SKM-1 treated with dmso at 0.1 percent for 144 hours (cell line): ENCODE measurements around the gene MKLN1.
"Not testable (repeated sequence)": the region's sequence is repeated elsewhere in the genome, so short reads cannot be mapped to it uniquely, and the experiment has no call there.

Experiments used
- DNase-seq: peaks from one replicate; lab custom pipeline; 2025; ENCODE audit not compliant: unreplicated experiment; lab: John Stamatoyannopoulos, UW

The MKLN1 gene

GRCh38 chr7:131388126-131388525, 60.5 kb downstream of the MKLN1 start:
- DNase-seq = no peak

GRCh38 chr7:131390275-131390674, 62.6 kb downstream of the MKLN1 start:
- DNase-seq = no peak

- DNase-seq = no peak
Measured at GRCh38 chr7:131391145-131391544, 63.5 kb downstream of the MKLN1 start.

- DNase-seq = no peak
Measured at GRCh38 chr7:131400681-131401176, 73.1 kb downstream of the MKLN1 start.

GRCh38 chr7:131401194-131401593, 73.5 kb downstream of the MKLN1 start:
- DNase-seq = no peak

GRCh38 chr7:131403322-131403721, 75.6 kb downstream of the MKLN1 start:
- no peak for DNase-seq

- no peak for DNase-seq
Measured at GRCh38 chr7:131404226-131404911, 76.7 kb downstream of the MKLN1 start.

GRCh38 chr7:131409129-131409766, 81.6 kb downstream of the MKLN1 start:
- no peak for DNase-seq

GRCh38 chr7:131412031-131412430, 84.4 kb downstream of the MKLN1 start:
- DNase-seq = no peak

- DNase-seq = no peak
Measured at GRCh38 chr7:131413711-131414110, 86.0 kb downstream of the MKLN1 start.

- peak; percentile 3 for DNase-seq
Measured at GRCh38 chr7:131424219-131424822, 96.6 kb downstream of the MKLN1 start.

- DNase-seq = no peak
Measured at GRCh38 chr7:131425992-131426391, 98.3 kb downstream of the MKLN1 start.

GRCh38 chr7:131430826-131431225, 103.2 kb downstream of the MKLN1 start:
- DNase-seq = not testable (repeated sequence)

GRCh38 chr7:131431289-131431688, 103.6 kb downstream of the MKLN1 start:
- DNase-seq = no peak

- no peak for DNase-seq
Measured at GRCh38 chr7:131431756-131432155, 104.1 kb downstream of the MKLN1 start.

- no peak for DNase-seq
Measured at GRCh38 chr7:131436384-131436783, 108.7 kb downstream of the MKLN1 start.

GRCh38 chr7:131438969-131439368, 111.3 kb downstream of the MKLN1 start:
- no peak for DNase-seq

- no peak for DNase-seq
Measured at GRCh38 chr7:131443496-131443895, 115.8 kb downstream of the MKLN1 start.

GRCh38 chr7:131444683-131445082, 117.0 kb downstream of the MKLN1 start:
- DNase-seq = no peak

GRCh38 chr7:131449373-131449902, 121.8 kb downstream of the MKLN1 start:
- DNase-seq = no peak

GRCh38 chr7:131454498-131454897, 126.8 kb downstream of the MKLN1 start:
- no peak for DNase-seq

GRCh38 chr7:131455001-131455400, 127.3 kb downstream of the MKLN1 start:
- DNase-seq = no peak
